ENCODE data around the gene RTN4R. TPM values are rescaled to one million over a fixed set of nuclear protein-coding genes. Genes with fewer than 3 reads are reported as not detected.
"Not testable (repeated sequence)": the region's sequence is repeated elsewhere in the genome, so short reads cannot be mapped to it uniquely, and the experiment has no call there.

The RTN4R gene
- total RNA-seq, 2 donors from 2014 or later = 1.4 to 1.8 TPM

DNA sequence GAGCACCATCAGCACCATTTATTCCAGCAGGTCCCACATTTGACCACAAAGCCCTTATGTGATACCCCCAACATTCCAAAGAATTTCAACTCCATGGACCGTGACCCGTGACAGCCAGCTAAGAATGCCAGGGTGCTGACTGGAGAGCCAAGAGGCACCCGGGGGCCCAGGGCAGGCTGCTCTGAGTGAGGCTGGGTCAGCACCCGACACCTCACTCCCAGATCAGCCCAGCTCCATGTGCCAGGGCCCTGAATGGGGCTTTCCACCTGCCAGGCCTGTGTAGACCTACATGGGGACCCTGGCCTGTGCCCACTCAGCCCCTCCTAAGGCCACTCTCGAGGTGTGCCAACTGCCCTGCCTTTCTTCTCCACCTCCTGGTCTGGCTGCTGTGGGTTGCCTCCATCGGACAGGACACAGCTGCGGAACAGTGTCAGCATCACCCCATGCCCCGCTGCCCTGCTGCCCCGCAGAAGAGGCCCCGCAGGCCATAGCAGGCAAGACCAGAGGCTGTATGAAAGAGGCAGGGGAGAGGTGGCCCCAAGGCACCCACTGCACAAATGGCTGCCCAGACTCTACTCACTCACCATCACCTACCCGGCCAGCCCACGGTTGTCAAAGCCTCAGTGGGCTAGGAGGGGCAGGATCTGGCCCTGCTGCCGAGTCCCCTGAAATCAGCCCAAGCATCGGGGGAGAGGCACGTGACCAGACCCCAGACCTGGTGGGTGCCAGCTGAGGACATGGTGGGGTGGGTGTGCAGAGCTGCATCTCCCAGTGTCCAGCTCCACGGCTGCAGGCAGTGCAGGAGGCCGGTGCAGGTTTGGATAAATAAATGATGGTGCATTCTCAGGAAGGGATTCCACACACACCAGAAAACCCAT is 4.5 kb downstream of the RTN4R start:
- intact Hi-C loops (cut with DNase I) = loop anchor here in 1 of 2 donors (10.0 kb wide), 1 partner anchor 59 kb away; no protein-coding TSS in a partner anchor
- not testable (repeated sequence) for DNase-seq, ATAC-seq

DNA sequence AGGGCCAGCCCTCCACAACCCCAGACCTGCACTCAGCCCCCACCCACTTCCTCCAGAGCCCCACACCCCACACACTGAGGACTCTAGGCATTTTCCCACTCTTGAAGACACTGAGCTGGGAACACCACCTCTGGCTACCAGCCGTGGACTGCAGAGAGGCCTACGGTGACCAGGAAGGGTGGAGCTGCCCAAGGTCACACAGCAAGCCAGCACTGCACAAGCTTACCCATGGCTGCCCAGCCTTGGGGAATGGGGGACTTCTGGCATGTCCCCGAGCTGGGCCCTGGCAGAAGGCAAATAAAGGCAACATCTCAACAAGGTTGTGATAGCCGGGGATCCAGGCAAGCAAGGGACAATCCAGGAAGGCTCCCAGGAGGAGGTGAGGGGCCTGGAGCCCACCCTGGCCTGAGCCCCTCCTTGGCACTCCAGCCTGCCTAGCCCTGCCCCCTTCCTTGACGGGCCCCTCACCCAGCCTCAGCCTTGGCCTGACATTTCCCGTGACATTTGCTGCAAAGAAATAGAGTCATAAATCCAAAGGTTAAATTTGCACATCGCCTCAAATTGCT is 5.5 kb downstream of the RTN4R start:
- DNase-seq (no peak), ATAC-seq (no peak)
- intact Hi-C loops (cut with DNase I) = loop anchor here in 1 of 2 donors (10.0 kb wide), 1 partner anchor 58 kb away; no protein-coding TSS in a partner anchor

DNA sequence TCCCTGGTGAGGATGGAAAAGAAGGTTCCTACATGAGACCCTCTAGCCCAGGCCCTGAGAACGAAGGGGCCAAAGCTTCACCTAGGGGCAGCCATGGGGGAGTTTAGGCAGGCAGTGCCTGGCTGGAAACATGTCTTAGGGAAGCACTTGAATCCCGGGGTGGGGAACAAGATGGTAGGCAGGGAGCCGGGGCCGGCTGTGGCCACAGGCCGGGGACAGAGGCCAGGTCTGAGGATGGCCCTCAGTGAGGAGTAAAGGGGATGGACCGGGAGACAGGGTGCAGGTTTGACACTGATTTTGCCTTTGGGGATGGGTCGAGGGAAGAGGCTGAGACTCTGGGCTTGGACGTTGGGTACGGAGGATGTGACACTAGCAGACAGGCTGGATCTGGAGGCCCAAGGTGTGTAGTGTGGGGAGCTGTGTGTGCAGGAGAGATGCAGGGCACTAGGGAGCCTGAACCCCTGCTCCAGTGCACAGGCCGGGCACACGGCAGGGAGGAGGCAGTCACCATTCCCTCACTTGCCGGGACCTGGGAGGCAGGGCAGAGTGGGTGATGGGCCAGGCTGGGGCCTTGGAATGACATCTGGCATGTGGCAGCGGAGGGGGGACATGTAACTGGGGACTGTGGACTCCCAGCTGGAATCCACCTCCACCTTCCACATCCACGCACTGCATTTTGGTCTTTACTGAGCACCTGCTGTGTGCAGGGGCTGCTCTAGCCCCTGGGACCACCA is 6.1 kb downstream of the RTN4R start:
- intact Hi-C loops (cut with DNase I) = loop anchor here in 1 of 2 donors (10.0 kb wide), 1 partner anchor 57 kb away; no protein-coding TSS in a partner anchor
- no peak for DNase-seq
- no peak for ATAC-seq

DNA sequence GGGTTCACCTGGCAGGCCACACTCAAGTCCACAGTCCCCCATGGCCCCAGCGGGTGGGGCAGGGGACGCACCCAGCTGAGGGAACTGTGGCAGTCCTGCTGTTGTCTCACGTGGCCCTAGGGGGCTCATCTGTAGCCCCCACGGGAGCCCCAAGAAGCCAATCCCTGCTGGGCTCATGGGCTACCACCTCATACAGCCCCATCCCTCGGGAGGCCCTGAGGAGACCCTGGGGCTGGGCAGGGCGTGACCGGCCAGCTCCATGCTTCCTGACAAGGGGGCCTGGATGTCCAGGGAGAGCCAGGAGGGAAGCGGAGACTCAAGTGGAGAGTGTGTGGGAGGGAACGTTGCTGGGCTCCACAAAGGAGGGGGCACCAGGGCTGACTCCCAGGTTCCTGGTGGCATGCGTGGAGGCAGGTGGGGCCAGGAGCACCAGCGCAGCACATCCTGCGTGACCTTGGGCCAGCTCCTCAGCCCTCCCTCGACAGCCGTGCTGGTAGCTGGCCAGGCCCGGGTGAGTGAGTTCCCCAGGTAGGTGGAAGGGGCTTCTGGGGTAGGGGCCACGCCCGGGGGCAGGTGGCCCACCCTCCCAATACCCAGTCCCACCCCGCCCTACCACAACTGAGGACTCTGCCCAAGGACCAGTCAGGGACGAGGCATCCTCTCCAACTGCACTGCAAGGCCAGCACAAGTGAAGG is 7.9 kb downstream of the RTN4R start:
- ATAC-seq (no peak), DNase-seq (no peak)
- intact Hi-C loops (cut with DNase I) = loop anchor here in 1 of 2 donors (10.0 kb wide), 1 partner anchor 55 kb away; no protein-coding TSS in a partner anchor

DNA sequence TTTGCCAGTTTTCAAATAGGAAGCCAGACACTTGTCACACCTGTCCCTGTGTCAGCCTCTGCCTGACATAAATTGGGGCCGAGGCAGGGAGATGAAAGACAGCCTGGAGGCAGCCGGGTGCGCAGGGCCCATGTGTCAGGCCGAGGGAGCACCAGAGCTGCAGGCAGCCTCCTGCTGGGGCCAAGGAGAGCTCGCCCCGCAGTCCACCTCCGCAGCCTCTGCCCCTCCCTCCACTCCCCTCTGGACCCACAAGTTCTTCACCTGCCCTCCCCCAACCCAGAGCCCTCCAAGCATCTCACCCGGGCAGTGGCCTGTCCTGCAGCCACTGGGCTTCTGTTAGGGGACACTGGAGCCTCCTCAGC is 8.8 kb downstream of the RTN4R start:
- DNase-seq (no peak), ATAC-seq (no peak)
- intact Hi-C loops (cut with DNase I) = no loop called here

DNA sequence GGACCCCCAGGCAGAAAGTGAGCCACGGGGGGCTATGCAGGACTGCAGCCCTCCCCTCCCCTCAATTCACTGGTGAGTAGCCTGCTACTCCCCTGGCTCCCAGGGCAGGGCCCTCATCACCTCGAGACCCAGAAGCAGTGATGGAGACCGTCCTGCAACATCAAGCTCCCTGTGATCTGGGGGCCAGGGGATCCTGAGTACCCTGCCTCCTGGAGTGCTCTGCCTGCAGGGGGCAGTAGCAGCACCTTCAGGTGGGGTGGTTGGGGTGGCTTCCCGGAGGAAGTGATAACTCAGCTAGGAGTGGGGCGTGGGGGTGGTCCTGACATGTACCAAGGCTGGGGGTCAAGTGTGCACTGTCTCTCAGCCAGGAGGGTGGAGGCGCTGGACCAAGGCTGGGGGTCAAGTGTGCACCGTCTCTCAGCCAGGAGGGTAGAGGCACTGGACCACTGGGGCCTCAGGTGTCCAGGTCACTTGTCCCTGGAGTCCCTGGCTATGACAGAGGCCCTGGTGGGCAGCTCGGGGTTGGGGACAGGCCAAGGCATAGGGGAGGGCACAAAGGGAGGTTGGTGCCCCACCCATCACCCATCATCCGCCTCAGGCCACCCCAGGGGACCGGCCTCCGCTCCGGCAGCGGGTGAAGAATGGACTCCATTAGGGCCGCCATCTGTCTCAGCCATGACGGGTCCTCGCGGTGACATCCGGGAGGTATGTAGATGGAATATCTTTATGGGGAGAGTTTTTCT is 9.4 kb downstream of the RTN4R start:
- ATAC-seq = no peak
- no peak for DNase-seq
- intact Hi-C loops (cut with DNase I) = no loop called here

DNA sequence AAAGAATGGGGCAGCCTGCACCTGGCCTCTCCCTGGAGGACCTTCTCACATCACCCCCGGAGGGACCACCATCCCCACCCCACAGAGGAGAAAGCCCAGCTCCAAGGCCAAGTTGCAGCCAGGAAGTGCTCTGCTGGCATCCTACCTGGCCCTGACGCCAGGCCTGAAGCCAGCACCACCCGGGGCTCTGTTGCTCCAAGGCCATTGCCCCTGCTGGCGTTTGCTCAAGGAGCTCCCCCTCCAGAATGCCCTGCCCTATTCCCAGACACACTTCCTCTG is 10.2 kb downstream of the RTN4R start:
- ATAC-seq (no peak), DNase-seq (no peak)
- intact Hi-C loops (cut with DNase I) = no loop called here

DNA sequence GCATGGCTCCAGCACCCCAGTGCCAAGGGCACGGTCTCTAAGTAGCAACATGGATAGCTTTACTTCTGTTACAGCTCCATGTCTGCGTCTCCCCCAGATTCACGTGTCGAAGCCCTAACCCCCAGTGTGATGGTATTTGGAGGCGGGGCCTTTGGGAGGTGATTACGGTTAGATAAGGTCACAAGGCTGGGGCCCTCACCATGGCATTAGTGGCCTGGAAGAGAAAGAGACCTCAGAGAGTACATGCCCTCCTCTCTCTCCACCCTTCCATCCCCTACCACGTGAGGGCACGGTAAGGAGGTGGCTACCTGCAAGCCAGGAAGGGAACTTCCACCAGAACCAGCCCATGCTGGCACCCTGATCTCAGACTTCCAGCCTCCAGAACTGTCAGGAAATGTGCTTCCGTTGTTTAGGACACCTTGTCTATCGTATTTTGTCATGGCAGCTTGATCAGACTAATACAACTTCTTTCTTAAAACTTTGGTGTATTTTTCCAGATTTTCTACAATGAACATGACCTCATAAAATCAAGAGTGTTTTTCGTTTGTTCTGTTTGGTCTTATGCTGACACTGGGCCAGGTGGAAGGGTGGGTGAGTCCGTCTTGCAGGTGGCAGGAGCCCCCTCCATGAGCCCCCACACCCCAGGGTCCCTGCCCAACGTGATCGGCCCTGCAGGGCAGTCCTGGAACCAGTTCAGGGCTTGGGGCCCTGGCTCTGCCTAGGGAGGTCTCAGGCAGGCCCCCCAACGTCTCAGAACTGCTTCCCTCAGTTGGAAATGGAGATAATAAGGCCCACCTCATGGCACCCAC is 10.7 kb downstream of the RTN4R start:
- ATAC-seq = no peak
- intact Hi-C loops (cut with DNase I) = no loop called here

DNA sequence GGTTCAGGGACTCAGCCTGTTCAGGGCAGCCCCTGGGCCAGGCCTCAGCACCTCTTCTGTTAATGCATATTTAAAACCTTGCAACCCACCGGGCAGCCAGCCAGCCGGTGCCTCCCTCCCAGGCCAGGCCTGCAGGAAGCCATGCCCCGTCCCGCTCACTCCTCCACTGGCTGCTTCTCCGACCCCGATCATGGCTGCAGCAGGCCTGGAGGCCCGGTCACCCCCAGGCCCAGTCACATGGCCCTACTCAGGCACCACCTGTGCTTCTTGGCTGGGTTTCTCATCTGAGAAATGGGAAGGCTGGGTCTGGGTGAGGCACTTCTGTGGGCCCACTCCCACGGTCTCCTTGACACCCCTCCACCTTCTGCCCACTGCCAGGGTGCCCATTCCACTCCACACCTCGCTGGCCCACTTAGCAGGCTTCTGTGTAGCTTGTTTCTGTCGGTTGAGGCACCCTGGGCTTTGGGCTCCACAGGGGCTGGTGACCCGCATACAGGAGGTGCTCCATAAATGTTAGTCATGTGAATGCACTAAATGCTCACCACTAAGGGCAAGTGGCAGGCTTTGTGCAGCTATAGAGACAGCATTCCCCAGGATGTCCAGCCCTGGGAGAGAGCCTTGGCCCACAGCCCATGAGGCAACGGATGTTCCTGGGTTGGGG is 11.4 kb downstream of the RTN4R start:
- intact Hi-C loops (cut with DNase I) = no loop called here
- ATAC-seq (no peak), DNase-seq (no peak)

More for the DNA sequence above, 10.7 kb downstream of the RTN4R start:
- no peak for DNase-seq

DNA sequence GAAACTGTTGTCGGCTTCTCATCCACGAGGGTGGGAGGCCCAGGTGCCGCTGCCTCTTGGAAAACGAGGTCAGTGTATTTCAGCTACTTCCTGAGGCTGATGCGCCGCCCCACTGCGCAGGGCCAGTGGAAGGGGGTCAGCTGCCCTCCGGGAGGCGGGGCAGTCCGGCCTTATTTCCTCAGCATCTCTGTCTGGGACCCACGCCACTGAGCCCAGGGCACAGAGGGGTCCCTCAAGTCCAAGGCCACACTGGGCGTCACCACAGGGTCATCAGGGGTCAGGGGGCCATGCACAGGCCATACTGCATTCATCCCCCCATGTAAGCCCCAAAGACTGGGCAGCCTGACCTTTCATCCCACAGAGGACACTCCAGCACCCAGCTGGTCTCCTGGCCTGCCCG is 12.1 kb downstream of the RTN4R start:
- intact Hi-C loops (cut with DNase I) = no loop called here
- no peak for ATAC-seq
- no peak for DNase-seq

DNA sequence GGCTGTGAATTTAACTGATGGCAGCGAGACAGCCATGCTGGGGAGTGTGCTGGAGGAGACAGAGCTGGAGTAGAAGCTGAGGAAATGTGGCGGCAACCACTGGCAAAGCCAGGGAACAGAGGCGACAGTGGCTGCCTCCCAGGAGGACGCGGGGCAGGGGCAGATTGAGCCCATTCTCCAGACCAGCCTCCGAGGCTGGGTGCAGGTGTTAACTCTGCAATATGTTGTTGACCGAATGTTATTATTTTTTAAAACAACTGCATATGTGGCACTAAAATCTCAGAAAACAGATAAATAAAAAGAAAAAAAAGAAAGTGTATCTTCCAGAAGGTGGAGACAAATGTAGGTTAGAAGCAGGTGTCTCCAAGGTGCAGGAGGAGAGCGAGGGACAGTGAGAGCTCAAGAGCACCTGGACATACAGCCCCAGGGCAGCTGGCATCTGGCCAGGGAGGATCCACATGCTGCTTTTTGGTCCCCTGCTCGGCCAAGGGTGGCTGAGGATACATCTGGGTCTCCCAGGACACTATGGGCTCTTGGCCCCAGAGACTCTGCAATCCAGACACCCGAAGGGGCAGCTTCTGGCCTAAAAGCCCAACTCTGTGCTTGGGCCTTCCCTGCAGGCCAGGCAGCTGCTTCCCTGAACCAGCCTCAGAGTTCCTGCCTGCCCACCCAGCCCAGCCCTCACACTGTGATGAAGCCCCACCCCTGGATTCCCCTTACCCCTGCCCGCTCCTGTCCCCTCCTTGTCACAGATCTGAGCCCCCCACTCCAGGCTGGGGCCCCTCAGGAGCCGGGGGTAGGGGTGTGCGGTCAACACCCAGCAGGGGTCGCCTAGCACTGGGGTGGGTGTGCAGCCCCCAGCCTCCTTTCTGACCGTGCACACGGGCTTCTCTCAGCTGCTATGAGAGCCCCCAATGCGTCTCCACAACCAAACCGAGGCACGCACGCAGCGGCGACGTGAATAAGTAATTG is 12.9 kb downstream of the RTN4R start:
- intact Hi-C loops (cut with DNase I) = no loop called here

DNA sequence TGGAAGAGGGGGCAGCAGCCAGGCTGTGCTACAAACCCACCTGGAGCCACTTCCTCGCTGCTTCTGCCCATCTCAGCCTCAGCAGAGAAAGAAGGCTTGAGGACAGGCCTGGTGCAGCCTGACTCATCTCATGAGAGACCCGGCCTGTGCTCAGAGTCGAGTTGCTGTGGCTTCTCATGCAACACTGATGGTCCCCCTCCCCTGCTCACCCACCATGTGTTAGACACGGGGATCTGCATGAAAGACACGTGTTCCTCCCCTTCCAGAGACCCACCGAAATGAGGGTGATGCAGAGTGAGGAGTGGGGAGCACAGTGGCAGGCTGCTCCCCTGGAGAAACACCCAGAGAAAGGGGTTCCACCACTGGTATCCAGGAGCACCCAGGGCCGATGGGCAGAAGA is 15.0 kb downstream of the RTN4R start:
- DNase-seq (no peak), ATAC-seq (no peak)
- intact Hi-C loops (cut with DNase I) = no loop called here

More for the DNA sequence above, 12.9 kb downstream of the RTN4R start:
- ATAC-seq = peak in 1 of 2 donors; percentile 24
- DNase-seq = no peak

DNA sequence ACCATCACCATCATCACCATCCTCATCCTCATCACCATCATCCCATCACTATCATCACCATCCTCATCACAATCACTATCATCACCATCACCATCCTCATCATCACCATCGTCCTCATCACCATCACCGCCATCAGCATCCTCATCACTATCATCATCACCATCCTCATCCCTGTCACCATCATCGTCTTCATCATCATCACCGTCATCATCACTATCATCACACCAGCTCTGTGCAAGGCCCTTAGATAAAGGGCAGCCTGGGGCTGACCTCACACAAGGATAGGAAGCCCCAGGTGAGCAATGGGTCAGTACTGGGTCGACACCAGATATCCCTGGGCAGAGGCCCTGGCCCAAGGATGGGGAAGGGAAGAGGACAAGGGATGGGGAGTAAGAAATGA is 16.1 kb downstream of the RTN4R start:
- DNase-seq (no peak), ATAC-seq (no peak)
- intact Hi-C loops (cut with DNase I) = no loop called here

DNA sequence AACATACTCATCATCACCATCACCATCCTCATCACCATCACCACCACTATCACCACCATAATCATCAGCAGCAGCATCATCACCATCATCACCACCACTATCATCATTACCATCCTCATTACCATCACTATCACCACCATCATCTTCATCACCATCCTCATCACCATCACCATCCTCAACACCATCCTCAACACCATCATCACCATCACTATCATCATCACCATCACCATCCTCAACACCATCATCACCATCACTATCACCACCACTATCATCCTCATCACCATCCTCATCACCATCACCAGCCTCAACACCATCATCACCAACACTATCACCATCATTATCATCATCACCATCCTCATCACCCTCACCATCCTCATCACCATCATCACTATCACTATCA is 16.6 kb downstream of the RTN4R start:
- intact Hi-C loops (cut with DNase I) = no loop called here
- ATAC-seq (no peak), DNase-seq (no peak)

DNA sequence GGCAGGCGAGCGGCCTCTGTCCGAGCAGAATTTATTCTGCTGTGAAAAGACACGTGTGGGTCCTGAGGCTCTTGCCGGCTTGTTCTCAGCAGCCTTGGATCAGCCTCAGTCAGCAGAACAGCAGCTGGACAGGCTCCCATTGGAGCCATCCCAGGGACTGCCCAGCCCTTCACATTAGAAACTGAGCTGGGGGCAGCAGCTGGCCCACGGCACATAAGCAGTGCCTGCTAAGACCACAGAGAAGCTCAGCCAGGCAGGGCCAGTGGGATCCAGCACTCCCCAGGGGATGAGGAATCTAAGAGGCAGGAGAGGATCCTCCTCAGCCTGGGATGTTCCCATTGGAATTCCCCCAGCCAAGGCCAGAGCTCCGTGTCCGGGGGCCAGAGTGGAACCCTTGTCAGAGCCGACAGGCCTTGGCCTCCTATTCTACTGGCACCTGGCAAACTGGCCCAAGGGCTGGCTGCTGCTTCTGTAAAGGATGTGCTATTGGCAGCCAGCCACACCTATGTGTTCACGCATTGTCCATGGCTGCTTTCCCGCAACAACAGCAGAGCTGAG is 18.2 kb downstream of the RTN4R start:
- DNase-seq (no peak), ATAC-seq (peak; percentile 30 to 43)
- intact Hi-C loops (cut with DNase I) = no loop called here

DNA sequence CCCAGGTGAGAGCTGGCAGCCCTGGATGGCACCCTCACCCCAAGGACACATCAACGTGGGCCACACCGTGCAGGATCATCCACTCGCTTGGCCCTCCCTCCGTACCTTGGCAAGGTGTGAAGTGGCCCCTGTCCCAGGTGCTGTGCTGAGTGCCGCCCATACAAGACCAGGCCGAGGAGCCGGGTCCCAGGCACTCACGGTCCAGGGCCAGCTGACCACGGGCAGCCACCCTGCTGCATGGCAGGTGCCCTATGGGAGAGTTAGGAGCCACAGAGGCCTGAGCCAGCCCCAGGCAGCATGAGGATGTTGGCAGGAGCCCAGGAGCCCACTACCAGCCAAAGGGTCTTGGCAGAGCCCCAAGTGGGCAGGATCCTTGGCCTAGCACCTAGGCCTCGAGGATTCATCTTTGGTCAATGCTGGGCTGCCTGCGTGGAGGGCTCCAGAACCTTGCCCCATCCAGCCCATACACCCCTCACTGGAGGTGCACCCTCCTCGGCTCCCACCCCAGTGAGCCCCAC is 19.6 kb downstream of the RTN4R start:
- ATAC-seq (no peak), DNase-seq (no peak)
- intact Hi-C loops (cut with DNase I) = no loop called here

All from left cardiac atrium (tissue), 4 donors.